ENCODE data around the gene TUBA4B. TPM values are rescaled to one million over a fixed set of nuclear protein-coding genes. Genes with fewer than 3 reads are reported as not detected.

Gene TUBA4B
- total and polyA plus RNA-seq, 5 donors from 2014 or later = not detected

DNA sequence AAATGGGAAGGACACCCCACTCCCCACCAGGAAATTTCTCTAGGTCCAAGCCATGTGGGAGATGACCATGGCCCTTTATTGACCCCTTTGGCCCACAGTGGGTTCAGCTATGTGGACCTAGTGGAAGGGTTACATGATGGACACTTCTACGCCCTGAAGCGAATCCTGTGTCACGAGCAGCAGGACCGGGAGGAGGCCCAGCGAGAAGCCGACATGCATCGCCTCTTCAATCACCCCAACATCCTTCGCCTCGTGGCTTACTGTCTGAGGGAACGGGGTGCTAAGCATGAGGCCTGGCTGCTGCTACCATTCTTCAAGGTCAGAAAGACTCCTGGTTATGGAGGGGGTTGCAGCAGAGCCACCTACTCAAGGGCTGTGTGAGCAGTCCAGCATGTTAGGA, 6.5 kb upstream of the TUBA4B start:
- no peak for DNase-seq
- H3K27me3 Mint-ChIP-seq = no peaks in the 10 kb centered on the region
- Histone ChIP-seq H3K27ac (ENCODE audit: insufficient read depth, low read length, poor library complexity, severe bottlenecking) (peak overlapping the region; percentile 94), H3K4me1 (ENCODE audit: control insufficient read depth, insufficient read depth, low read length, poor library complexity, severe bottlenecking) (peaks cover 72% of the 10 kb centered on the region), H3K4me3 (ENCODE audit: low read depth, low read length) (peak overlapping the region; percentile 84), H3K36me3 (ENCODE audit: control insufficient read depth, insufficient read depth, low read length) (peaks cover 26% of the 10 kb centered on the region), H3K27me3 (ENCODE audit: control insufficient read depth, insufficient read depth, low read length) (no peaks in the 10 kb centered on the region), H3K9me3 (ENCODE audit: control insufficient read depth in 2 of 2, low read length in 2 of 2) (no peaks in the 10 kb centered on the region)
- peaks cover 26 to 73% (median 53%) of the 10 kb centered on the region in 4 donors for H3K4me1 Mint-ChIP-seq
- H3K4me3 Mint-ChIP-seq = peak overlapping the region; percentile 96 to 100 (median 98)
- ATAC-seq (ENCODE audit: low read depth in 2 of 2) = no peak
- peaks cover 33% of the 10 kb centered on the region for H3K36me3 Mint-ChIP-seq
- H3K27ac Mint-ChIP-seq = peak overlapping the region; percentile 96 to 98 (median 96)
- H3K9me3 Mint-ChIP-seq = no peaks in the 10 kb centered on the region

- Mint-ChIP-seq H3K27ac (peak overlapping the region; percentile 95 to 98 (median 96)), H3K36me3 (peaks cover 37% of the 10 kb centered on the region), H3K27me3 (peaks cover 6% of the 10 kb centered on the region), H3K9me3 (peaks cover 0 to 2% (median 0%) of the 10 kb centered on the region in 7 donors), H3K4me3 (peak overlapping the region; percentile 96 to 100 (median 98)), H3K4me1 (peaks cover 26 to 85% (median 59%) of the 10 kb centered on the region in 4 donors)
- Histone ChIP-seq H3K27ac (ENCODE audit: insufficient read depth, low read length, poor library complexity, severe bottlenecking) (peak overlapping the region; percentile 94), H3K27me3 (ENCODE audit: control insufficient read depth, insufficient read depth, low read length) (no peaks in the 10 kb centered on the region), H3K9me3 (ENCODE audit: control insufficient read depth in 2 of 2, low read length in 2 of 2) (no peaks in the 10 kb centered on the region), H3K4me3 (ENCODE audit: low read depth, low read length) (peak overlapping the region; percentile 84), H3K4me1 (ENCODE audit: control insufficient read depth, insufficient read depth, low read length, poor library complexity, severe bottlenecking) (peaks cover 85% of the 10 kb centered on the region), H3K36me3 (ENCODE audit: control insufficient read depth, insufficient read depth, low read length) (peaks cover 32% of the 10 kb centered on the region)
- DNase-seq (peak; percentile 40 to 87 (median 79)), ATAC-seq (ENCODE audit: low read depth in 2 of 2) (peak; percentile 73 to 79)
Measured at GRCh38 chr2:219247678-219248642, 5.1 kb upstream of the TUBA4B start.

- Mint-ChIP-seq H3K4me1 (peaks cover 26 to 83% (median 58%) of the 10 kb centered on the region in 4 donors), H3K36me3 (peaks cover 37% of the 10 kb centered on the region), H3K27me3 (peaks cover 6% of the 10 kb centered on the region), H3K4me3 (peak overlapping the region; percentile 96 to 100 (median 98)), H3K9me3 (peaks cover 0 to 2% (median 0%) of the 10 kb centered on the region in 7 donors), H3K27ac (peak overlapping the region; percentile 95 to 98 (median 96))
- Histone ChIP-seq H3K27ac (ENCODE audit: insufficient read depth, low read length, poor library complexity, severe bottlenecking) (peak overlapping the region; percentile 94), H3K27me3 (ENCODE audit: control insufficient read depth, insufficient read depth, low read length) (no peaks in the 10 kb centered on the region), H3K4me1 (ENCODE audit: control insufficient read depth, insufficient read depth, low read length, poor library complexity, severe bottlenecking) (peaks cover 85% of the 10 kb centered on the region), H3K36me3 (ENCODE audit: control insufficient read depth, insufficient read depth, low read length) (peaks cover 32% of the 10 kb centered on the region), H3K9me3 (ENCODE audit: control insufficient read depth in 2 of 2, low read length in 2 of 2) (no peaks in the 10 kb centered on the region), H3K4me3 (ENCODE audit: low read depth, low read length) (peak overlapping the region; percentile 84)
- DNase-seq (no peak), ATAC-seq (ENCODE audit: low read depth in 2 of 2) (no peak)
Measured at GRCh38 chr2:219248845-219249202, 4.2 kb upstream of the TUBA4B start.

GRCh38 chr2:219249203-219249980, 3.7 kb upstream of the TUBA4B start:
- ATAC-seq (ENCODE audit: low read depth in 2 of 2) (no peak), DNase-seq (peak; percentile 23 to 66 (median 44))
- Histone ChIP-seq H3K27ac (ENCODE audit: insufficient read depth, low read length, poor library complexity, severe bottlenecking) (peak overlapping the region; percentile 94), H3K27me3 (ENCODE audit: control insufficient read depth, insufficient read depth, low read length) (no peaks in the 10 kb centered on the region), H3K4me1 (ENCODE audit: control insufficient read depth, insufficient read depth, low read length, poor library complexity, severe bottlenecking) (peaks cover 88% of the 10 kb centered on the region), H3K4me3 (ENCODE audit: low read depth, low read length) (peak overlapping the region; percentile 84), H3K9me3 (ENCODE audit: control insufficient read depth in 2 of 2, low read length in 2 of 2) (no peaks in the 10 kb centered on the region), H3K36me3 (ENCODE audit: control insufficient read depth, insufficient read depth, low read length) (peaks cover 32% of the 10 kb centered on the region)
- Mint-ChIP-seq H3K9me3 (peaks cover 0 to 2% (median 0%) of the 10 kb centered on the region in 7 donors), H3K4me3 (peak overlapping the region; percentile 96 to 100 (median 98)), H3K27ac (peak overlapping the region; percentile 95 to 98 (median 96)), H3K36me3 (peaks cover 37% of the 10 kb centered on the region), H3K4me1 (peaks cover 26 to 79% (median 58%) of the 10 kb centered on the region in 4 donors), H3K27me3 (peaks cover 6% of the 10 kb centered on the region)

DNA sequence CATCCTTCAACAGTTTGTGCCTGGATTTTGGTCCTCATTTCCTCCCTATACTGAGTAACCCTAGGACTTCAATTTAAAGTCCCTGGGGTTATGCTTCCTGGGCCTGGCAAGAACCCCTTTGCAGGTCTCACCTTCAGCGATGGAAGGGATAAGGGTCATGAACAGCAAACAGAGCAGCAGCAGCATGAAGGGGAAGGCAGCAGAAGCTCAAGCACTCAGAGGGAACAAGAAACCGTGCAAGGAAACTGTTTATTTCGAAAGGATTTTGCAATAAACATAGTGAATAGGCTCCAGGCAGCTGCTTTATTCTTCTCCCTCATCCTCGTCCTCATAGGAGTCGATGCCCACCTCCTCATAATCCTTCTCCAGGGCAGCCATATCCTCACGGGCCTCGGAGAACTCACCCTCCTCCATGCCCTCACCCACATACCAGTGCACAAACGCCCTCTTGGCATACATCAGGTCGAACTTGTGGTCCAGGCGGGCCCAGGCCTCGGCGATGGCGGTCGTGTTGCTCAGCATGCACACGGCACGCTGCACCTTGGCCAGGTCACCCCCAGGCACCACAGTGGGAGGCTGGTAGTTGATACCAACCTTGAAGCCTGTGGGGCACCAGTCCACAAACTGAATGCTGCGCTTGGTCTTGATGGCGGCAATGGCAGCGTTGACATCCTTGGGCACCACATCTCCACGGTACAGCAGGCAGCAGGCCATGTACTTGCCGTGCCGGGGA, 2.8 kb upstream of the TUBA4B start:
- Histone ChIP-seq H3K36me3 (ENCODE audit: control insufficient read depth, insufficient read depth, low read length) (peaks cover 32% of the 10 kb centered on the region), H3K4me1 (ENCODE audit: control insufficient read depth, insufficient read depth, low read length, poor library complexity, severe bottlenecking) (peaks cover 80% of the 10 kb centered on the region), H3K4me3 (ENCODE audit: low read depth, low read length) (peak overlapping the region; percentile 84), H3K9me3 (ENCODE audit: control insufficient read depth in 2 of 2, low read length in 2 of 2) (no peaks in the 10 kb centered on the region), H3K27me3 (ENCODE audit: control insufficient read depth, insufficient read depth, low read length) (no peaks in the 10 kb centered on the region), H3K27ac (ENCODE audit: insufficient read depth, low read length, poor library complexity, severe bottlenecking) (peak overlapping the region; percentile 94)
- DNase-seq (peak in 1 of 3 donors; percentile 34), ATAC-seq (ENCODE audit: low read depth in 2 of 2) (no peak)
- Mint-ChIP-seq H3K27ac (peak overlapping the region; percentile 95 to 98 (median 96)), H3K27me3 (peaks cover 10% of the 10 kb centered on the region), H3K4me1 (peaks cover 26 to 77% (median 61%) of the 10 kb centered on the region in 4 donors), H3K36me3 (peaks cover 37% of the 10 kb centered on the region), H3K4me3 (peak overlapping the region; percentile 96 to 100 (median 98)), H3K9me3 (peaks cover 0 to 2% (median 0%) of the 10 kb centered on the region in 7 donors)

GRCh38 chr2:219251656-219252055, 1.4 kb upstream of the TUBA4B start:
- ATAC-seq (ENCODE audit: low read depth in 2 of 2) = no peak
- Histone ChIP-seq H3K27ac (ENCODE audit: insufficient read depth, low read length, poor library complexity, severe bottlenecking) (peak overlapping the region; percentile 53), H3K4me1 (ENCODE audit: control insufficient read depth, insufficient read depth, low read length, poor library complexity, severe bottlenecking) (peaks cover 65% of the 10 kb centered on the region), H3K36me3 (ENCODE audit: control insufficient read depth, insufficient read depth, low read length) (peaks cover 32% of the 10 kb centered on the region), H3K27me3 (ENCODE audit: control insufficient read depth, insufficient read depth, low read length) (no peaks in the 10 kb centered on the region), H3K9me3 (ENCODE audit: control insufficient read depth in 2 of 2, low read length in 2 of 2) (no peaks in the 10 kb centered on the region), H3K4me3 (ENCODE audit: low read depth, low read length) (peak overlapping the region; percentile 92)
- Mint-ChIP-seq H3K4me3 (peak overlapping the region; percentile 96 to 100 (median 98)), H3K4me1 (peaks cover 19 to 74% (median 56%) of the 10 kb centered on the region in 4 donors), H3K27ac (peak overlapping the region; percentile 87 to 98 (median 97)), H3K36me3 (peaks cover 37% of the 10 kb centered on the region), H3K9me3 (peaks cover 0 to 2% (median 0%) of the 10 kb centered on the region in 7 donors), H3K27me3 (peaks cover 10% of the 10 kb centered on the region)
- DNase-seq = no peak

- H3K9me3 ChIP-seq (ENCODE audit: control insufficient read depth in 2 of 2, low read length in 2 of 2) = no peaks in the 10 kb centered on the region
- Mint-ChIP-seq H3K27ac (peak overlapping the region; percentile 87 to 98 (median 97)), H3K27me3 (peaks cover 10% of the 10 kb centered on the region), H3K36me3 (peaks cover 37% of the 10 kb centered on the region), H3K9me3 (peaks cover 0 to 2% (median 0%) of the 10 kb centered on the region in 7 donors), H3K4me3 (peak overlapping the region; percentile 96 to 100 (median 98)), H3K4me1 (peaks cover 19 to 70% (median 52%) of the 10 kb centered on the region in 4 donors)
- peaks cover 61% of the 10 kb centered on the region for H3K4me1 ChIP-seq (ENCODE audit: control insufficient read depth, insufficient read depth, low read length, poor library complexity, severe bottlenecking)
- DNase-seq (peak in 1 of 3 donors; percentile 33), ATAC-seq (ENCODE audit: low read depth in 2 of 2) (no peak)
- H3K27me3 ChIP-seq (ENCODE audit: control insufficient read depth, insufficient read depth, low read length) = no peaks in the 10 kb centered on the region
- peaks cover 32% of the 10 kb centered on the region for H3K36me3 ChIP-seq (ENCODE audit: control insufficient read depth, insufficient read depth, low read length)
- H3K4me3 ChIP-seq (ENCODE audit: low read depth, low read length) = peak overlapping the region; percentile 92
- H3K27ac ChIP-seq (ENCODE audit: insufficient read depth, low read length, poor library complexity, severe bottlenecking) = peak overlapping the region; percentile 93
Measured at GRCh38 chr2:219252084-219252483, 959 bp upstream of the TUBA4B start.

All from CD4-positive, CD25-positive, alpha-beta regulatory T cell (primary cell).